GM23338 (cell line): ENCODE results near the gene ZNF397. TPM values are rescaled to one million over a fixed set of nuclear protein-coding genes. Genes with fewer than 3 reads are reported as not detected.

Experiments
- ATAC-seq: fragments of 200-7000 bp; cut with Tn5 transposase; 3 replicates; pipeline ENCODE4 v1.9.1; 2020
- DNase-seq: peaks from one replicate; pipeline ENCODE4 v3.0.0-alpha.2; 2015; ENCODE audit warnings: low spot score
- H2AFZ ChIP-seq: fragments of 200-600 bp; sonication (generic); 2 replicates; pipeline ENCODE4 v1.8.0; 2016; ENCODE audit warnings: antibody characterized with exemption, mild to moderate bottlenecking, moderate library complexity
- H3F3A ChIP-seq: fragments of 200-600 bp; sonication (generic); replicated peaks from 2 replicates; pipeline ENCODE4 v1.8.0; 2017; ENCODE audit warnings: antibody characterized with exemption, mixed run types, low read depth
- H3K27ac ChIP-seq: fragments of 200-600 bp; sonication (generic); 2 replicates; pipeline ENCODE4 v1.6.1; 2016; ENCODE audit warnings: low read depth
- H3K27me3 ChIP-seq: fragments of 200-600 bp; sonication (generic); 2 replicates; pipeline ENCODE4 v1.8.0; 2016; ENCODE audit warnings: mild to moderate bottlenecking, mixed run types, moderate library complexity; ENCODE audit not compliant: insufficient read depth
- H3K36me3 ChIP-seq: fragments of 200-600 bp; sonication (generic); 2 replicates; pipeline ENCODE4 v1.8.0; 2016; ENCODE audit warnings: mild to moderate bottlenecking; ENCODE audit not compliant: insufficient read depth
- H3K4me1 ChIP-seq: fragments of 200-600 bp; sonication (generic); 2 replicates; pipeline ENCODE4 v1.8.0; 2016; ENCODE audit warnings: mild to moderate bottlenecking, moderate library complexity; ENCODE audit not compliant: insufficient read depth
- H3K4me2 ChIP-seq: fragments of 200-600 bp; sonication (generic); 2 replicates; pipeline ENCODE4 v1.7.1; 2017; ENCODE audit warnings: mixed run types
- H3K4me3 ChIP-seq: fragments of 200-600 bp; sonication (generic); 2 replicates; pipeline ENCODE4 v1.6.1; 2016; ENCODE audit warnings: mixed run types
- H3K79me2 ChIP-seq: fragments of 200-600 bp; sonication (generic); replicated peaks from 2 replicates; pipeline ENCODE4 v1.8.0; 2017; ENCODE audit warnings: mild to moderate bottlenecking; ENCODE audit not compliant: insufficient read depth
- H3K9me2 ChIP-seq: fragments of 200-600 bp; sonication (generic); 2 replicates; pipeline ENCODE4 v1.8.0; 2017; ENCODE audit not compliant: insufficient read depth
- H4K20me1 ChIP-seq: fragments of 200-600 bp; sonication (generic); replicated peaks from 2 replicates; pipeline ENCODE4 v1.8.0; 2017; ENCODE audit warnings: mild to moderate bottlenecking; ENCODE audit not compliant: insufficient read depth
- H3K27ac Mint-ChIP-seq: 2 replicates; pipeline ENCODE4 v1.8.0; 2020; ENCODE audit warnings: inconsistent platforms, mild to moderate bottlenecking, moderate library complexity, mixed read lengths
- H3K27me3 Mint-ChIP-seq: 3 replicates; pipeline ENCODE4 v1.8.0; 2022; ENCODE audit warnings: low read depth, mild to moderate bottlenecking, moderate library complexity, mixed read lengths, inconsistent platforms; ENCODE audit not compliant: insufficient read depth, poor library complexity
- H3K36me3 Mint-ChIP-seq: 3 replicates; pipeline ENCODE4 v1.8.0; 2021; ENCODE audit warnings: low read depth, mild to moderate bottlenecking, inconsistent platforms, moderate library complexity, mixed read lengths
- H3K4me1 Mint-ChIP-seq: 3 replicates; pipeline ENCODE4 v1.8.0; 2020; ENCODE audit warnings: mild to moderate bottlenecking, inconsistent platforms, mixed read lengths
- H3K4me3 Mint-ChIP-seq: 3 replicates; pipeline ENCODE4 v1.8.0; 2021; ENCODE audit warnings: moderate library complexity, mild to moderate bottlenecking, inconsistent platforms, mixed read lengths
- H3K9me3 Mint-ChIP-seq: 3 replicates; pipeline ENCODE4 v1.8.0; 2020; ENCODE audit warnings: moderate library complexity, mild to moderate bottlenecking, inconsistent platforms, mixed read lengths
- CREB1 ChIP-seq: fragments of 250-450 bp; sonication (Bioruptor Pico); IDR thresholded peaks from 2 replicates; pipeline ENCODE4 v1.5.0; 2020; ENCODE audit warnings: low read depth, mild to moderate bottlenecking, moderate library complexity
- CTCF ChIP-seq, 2 experiments: fragments of 200-600 bp in 1 of 2; sonication (generic) in 1 of 2; conservative IDR thresholded peaks; 2 replicates each; pipeline versions ENCODE4 v1.5.1 to v1.6.1; 2016 to 2017; ENCODE audit warnings: antibody characterized with exemption in 2 of 2, low read depth in 2 of 2, mild to moderate bottlenecking in 2 of 2, moderate library complexity in 1 of 2
- ETS1 ChIP-seq: IDR thresholded peaks from 2 replicates; pipeline ENCODE4 v1.6.1; 2016; ENCODE audit warnings: antibody characterized with exemption
- EZH2 ChIP-seq: fragments of 200-600 bp; sonication (generic); IDR thresholded peaks from one replicate; pipeline ENCODE4 v1.8.0; 2017; ENCODE audit warnings: antibody characterized with exemption, mild to moderate bottlenecking, low read depth; ENCODE audit not compliant: unreplicated experiment
- EZH2phosphoT487 ChIP-seq: fragments of 200-600 bp; sonication (generic); IDR thresholded peaks from one replicate; pipeline ENCODE4 v1.8.1; 2018; ENCODE audit warnings: antibody characterized with exemption; ENCODE audit not compliant: unreplicated experiment
- JUNB ChIP-seq: IDR thresholded peaks from one replicate; pipeline ENCODE4 v1.6.1; 2016; ENCODE audit warnings: antibody characterized with exemption; ENCODE audit not compliant: unreplicated experiment
- NANOG ChIP-seq: IDR thresholded peaks from 2 replicates; pipeline ENCODE4 v1.6.1; 2016; ENCODE audit warnings: antibody characterized with exemption, borderline replicate concordance
- POLR2AphosphoS5 ChIP-seq: IDR thresholded peaks from 2 replicates; pipeline ENCODE4 v1.6.1; 2016; ENCODE audit warnings: antibody characterized with exemption, low read depth
- REST ChIP-seq: IDR thresholded peaks from one replicate; pipeline ENCODE4 v1.6.1; 2018; ENCODE audit warnings: antibody characterized with exemption; ENCODE audit not compliant: unreplicated experiment
- STAT1 ChIP-seq: IDR thresholded peaks from one replicate; pipeline ENCODE4 v1.6.1; 2016; ENCODE audit warnings: antibody characterized with exemption; ENCODE audit not compliant: unreplicated experiment
- ZNF114 ChIP-seq: fragments of 250-450 bp; sonication (Bioruptor Pico); IDR thresholded peaks from 2 replicates; pipeline ENCODE4 v1.5.0; 2020; ENCODE audit warnings: mild to moderate bottlenecking, moderate library complexity
- ZNF331 ChIP-seq: fragments of 250-450 bp; sonication (Bioruptor Pico); IDR thresholded peaks from 2 replicates; pipeline ENCODE4 v1.5.0; 2020; ENCODE audit warnings: low read depth, mild to moderate bottlenecking, moderate library complexity
- ZNF462 ChIP-seq: fragments of 250-450 bp; sonication (Bioruptor Pico); IDR thresholded peaks from 2 replicates; pipeline ENCODE4 v1.5.0; 2020; ENCODE audit warnings: mild to moderate bottlenecking, moderate library complexity
- polyA plus RNA-seq: library from polyadenylated mRNA; unstranded; fragments of >200 nt; fragmentation: Nextera tagmentation; extraction: Ambion mirVana; gene quantifications from 2 replicates; pipeline ENCODE4 v1.2.1, GENCODE V29; 2016
- total RNA-seq: library from RNA; depleted of rRNA; stranded (reverse); fragments of >200 nt; shearing (Covaris generic); gene quantifications from 2 replicates; pipeline ENCODE4 v1.2.3, GENCODE V29; 2014

ZNF397 gene
- total and polyA plus RNA-seq, 2 experiments from 2014 or later, result 19.1 to 48.6 TPM

GRCh38 chr18:35268821-35269220 is 28.0 kb downstream of the ZNF397 start:
- Mint-ChIP-seq H3K36me3 (peaks cover 50% of the 10 kb centered on the region), H3K9me3 (peaks cover 44% of the 10 kb centered on the region), H3K27me3 (peaks cover 15% of the 10 kb centered on the region), H3K4me1 (peaks cover 3% of the 10 kb centered on the region; the same call in 2 of the 3 replicates), H3K4me3 (no peak overlapping the region), H3K27ac (no peak overlapping the region)
- Histone ChIP-seq H2AFZ (no peak overlapping the region), H3K27ac (no peak overlapping the region), H3K27me3 (peaks cover 11% of the 10 kb centered on the region; the same call in 1 of the 2 replicates), H3K4me3 (no peak overlapping the region), H3K4me2 (no peak overlapping the region), H3K4me1 (no peaks in the 10 kb centered on the region), H3F3A (no peaks in the 10 kb centered on the region), H3K36me3 (no peaks in the 10 kb centered on the region; the same call in 1 of the 2 replicates), H3K9me2 (peaks cover 19% of the 10 kb centered on the region; the same call in 1 of the 2 replicates), H3K79me2 (no peaks in the 10 kb centered on the region), H4K20me1 (no peaks in the 10 kb centered on the region)
- ATAC-seq (no peak), DNase-seq (no peak)
- TF ChIP-seq STAT1 (no peak), NANOG (no peak), ZNF331 (CRISPR knock-in tag) (no peak), ETS1 (no peak), EZH2phosphoT487 (no peak), ZNF462 (CRISPR knock-in tag) (no peak), ZNF114 (CRISPR knock-in tag) (no peak), POLR2AphosphoS5 (no peak), CREB1 (CRISPR knock-in tag) (no peak), CTCF (conservative IDR thresholded peaks at IDR 0.05; ENCODE audit: low read depth in 2 of 2) (no peak), REST (no peak), JUNB (no peak), EZH2 (no peak)
